ENCODE data around the gene GRID2.

GRID2 gene

DNA sequence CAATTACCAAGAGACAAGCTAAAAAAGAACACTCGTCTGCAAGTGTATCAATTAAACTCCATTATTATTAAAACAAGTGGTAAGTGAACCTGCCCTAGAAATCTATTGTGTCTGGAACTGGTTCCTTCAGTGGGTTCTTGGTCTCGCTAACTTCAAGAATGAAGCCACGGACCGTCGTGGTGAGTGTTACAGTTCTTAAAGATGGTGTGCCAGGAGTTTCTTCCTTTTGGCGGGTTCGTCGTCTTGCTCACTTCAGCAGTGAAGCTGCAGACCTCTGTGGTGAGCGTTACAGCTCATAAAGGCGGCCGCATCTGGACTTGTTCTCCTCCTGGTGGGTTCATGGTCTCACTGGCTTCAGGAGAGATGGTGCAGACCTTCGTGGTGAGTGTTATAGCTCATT, 231.8 kb downstream of the GRID2 start:
- DNase-seq: no peak

DNA sequence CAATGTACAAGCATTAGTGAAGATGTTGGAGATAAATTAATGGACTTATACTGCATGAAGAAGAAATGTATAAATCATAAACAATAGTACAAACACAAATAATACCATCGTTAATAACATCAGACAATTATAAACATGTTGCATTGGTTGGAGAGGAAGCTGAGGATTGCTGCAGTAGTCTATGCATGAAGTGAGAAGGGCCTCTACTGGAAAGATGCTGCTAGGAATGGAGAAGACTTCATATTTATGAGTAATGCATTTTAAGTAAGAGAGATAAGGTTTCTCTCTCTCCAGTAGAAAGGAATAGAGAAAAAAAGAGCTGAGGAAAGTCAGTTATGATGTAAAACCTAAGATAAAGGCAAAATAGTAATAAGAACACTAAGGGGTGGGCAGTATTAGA, 247.8 kb downstream of the GRID2 start:
- no peak for DNase-seq

- no peak for DNase-seq
These were observed 262.5 kb downstream of the GRID2 start for GRCh38 chr4:92566269-92566668.

GRCh38 chr4:92580816-92581215, 277.1 kb downstream of the GRID2 start:
- no peak for DNase-seq

DNA sequence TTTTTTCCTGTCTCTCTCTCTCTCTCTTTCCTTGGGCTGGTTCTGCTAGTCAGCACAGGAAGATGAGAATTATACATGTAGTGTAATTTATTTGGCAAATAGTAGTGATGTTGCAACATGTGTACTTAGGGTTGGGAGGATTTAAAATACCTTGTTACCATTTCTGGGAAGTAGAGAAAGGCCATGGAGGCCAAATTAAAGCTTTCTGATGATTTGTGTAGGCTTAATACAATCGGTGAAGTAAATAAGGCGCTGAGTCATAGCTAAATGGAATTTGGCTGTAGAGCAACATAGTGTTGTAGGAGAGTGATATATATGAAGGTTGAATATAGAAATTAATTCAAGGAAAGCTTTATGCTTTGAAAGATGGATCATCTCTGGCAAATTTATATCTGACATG, 295.3 kb downstream of the GRID2 start:
- DNase-seq: no peak

DNA sequence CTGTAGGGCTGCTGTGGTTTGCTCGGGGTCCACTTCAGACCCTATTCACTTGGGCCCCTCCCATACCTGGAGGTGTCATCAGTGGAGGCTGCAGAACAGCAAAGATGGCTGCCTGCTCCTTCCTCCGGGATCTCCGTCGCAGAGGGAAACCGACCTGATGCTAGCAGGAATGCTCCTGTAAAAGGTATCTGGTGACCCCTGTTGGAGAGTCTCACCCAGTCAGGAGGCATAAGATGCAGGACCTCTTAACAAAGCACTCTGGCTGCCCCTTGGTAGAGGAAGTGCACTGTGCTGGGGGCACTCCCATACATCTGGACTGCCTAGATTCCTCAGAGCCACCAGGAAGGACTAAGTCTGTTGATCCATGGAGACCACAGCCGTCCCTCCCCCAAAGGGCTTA, 296.9 kb downstream of the GRID2 start:
- no peak for DNase-seq

GRCh38 chr4:92606227-92606626, 302.5 kb downstream of the GRID2 start:
- DNase-seq: no peak

- DNase-seq: no peak
These were observed 311.3 kb downstream of the GRID2 start for GRCh38 chr4:92615049-92615448.

GRCh38 chr4:92618968-92619367, 315.2 kb downstream of the GRID2 start:
- no peak for DNase-seq

GRCh38 chr4:92629302-92629701, 325.5 kb downstream of the GRID2 start:
- no peak for DNase-seq

DNA sequence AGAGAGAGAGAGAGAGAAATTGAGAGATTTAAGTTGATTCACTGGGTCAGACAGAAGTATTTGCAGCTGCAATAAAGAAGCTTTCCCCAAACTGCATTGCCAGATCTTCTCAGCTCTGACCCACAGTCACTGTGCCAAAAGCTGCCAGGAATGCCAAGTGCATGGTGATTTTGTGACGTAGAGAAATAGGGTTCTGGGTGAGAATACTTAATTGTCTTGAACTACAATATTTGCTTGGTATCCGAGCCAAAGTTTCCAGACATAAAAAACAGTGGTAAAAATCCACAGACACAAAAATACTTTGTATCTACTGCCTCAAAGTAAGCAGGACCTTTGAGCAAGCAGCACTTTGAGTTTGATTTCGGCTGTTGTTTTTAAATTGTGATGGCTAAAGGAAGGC, 331.1 kb downstream of the GRID2 start:
- no peak for DNase-seq

DNA sequence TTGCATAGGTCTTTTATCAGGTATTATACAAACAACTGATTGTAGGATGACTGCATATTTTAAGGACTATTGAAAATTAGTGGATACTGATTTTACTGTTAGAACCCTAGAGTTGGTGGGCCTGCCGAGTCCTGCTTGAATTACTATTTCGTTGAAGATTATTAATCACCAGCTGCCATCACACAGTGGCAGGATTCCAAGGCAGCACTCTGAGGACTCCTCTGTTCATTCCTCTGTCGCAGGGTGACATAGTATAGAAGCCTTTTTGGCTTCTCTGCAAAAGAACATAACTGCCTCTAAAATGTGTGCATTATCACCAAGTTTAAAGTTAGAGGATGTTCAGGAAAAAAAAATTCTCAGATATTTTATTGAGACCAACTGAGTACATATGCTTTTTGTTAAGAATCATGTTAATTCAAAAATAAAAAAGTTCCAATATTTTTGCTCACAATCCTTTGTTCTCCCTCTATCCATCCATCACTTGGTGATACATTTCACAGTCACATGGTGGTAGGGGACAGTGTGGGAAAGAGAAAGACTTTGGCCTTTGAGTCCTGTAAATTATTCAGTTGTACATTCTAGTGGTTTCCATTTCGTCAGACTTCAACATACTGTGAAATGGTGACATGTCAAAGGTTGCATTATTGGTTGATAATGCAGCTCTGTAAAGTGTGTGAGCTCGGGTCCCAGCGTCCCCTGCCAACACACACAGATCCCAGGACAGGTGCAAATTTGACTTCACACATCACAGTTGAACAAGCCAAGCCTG, 332.5 kb downstream of the GRID2 start:
- DNase-seq: no peak

- no peak for DNase-seq
These were observed 337.6 kb downstream of the GRID2 start for GRCh38 chr4:92641409-92641808.

GRCh38 chr4:92646826-92647225, 343.1 kb downstream of the GRID2 start:
- no peak for DNase-seq

DNA sequence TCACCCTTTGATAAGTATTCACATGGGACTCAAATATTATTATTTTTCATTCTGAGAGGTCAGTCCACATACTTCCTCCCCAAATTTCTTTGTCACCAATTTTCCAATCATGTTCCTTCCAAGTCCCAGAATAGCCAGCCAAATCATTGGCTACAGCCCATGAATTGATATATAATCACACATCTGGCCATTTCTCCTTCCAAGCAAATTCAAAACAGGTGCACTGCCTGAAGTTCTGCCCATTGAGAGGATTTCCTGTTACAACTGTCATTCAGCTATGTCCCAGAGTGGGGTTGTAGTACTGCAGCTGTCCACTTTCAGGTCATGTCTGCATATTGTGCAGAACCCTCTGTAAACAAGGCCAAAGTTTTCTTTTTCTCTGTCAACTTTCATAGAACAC, 347.8 kb downstream of the GRID2 start:
- DNase-seq: no peak

- no peak for DNase-seq
These were observed 350.3 kb downstream of the GRID2 start for GRCh38 chr4:92654084-92654483.

DNA sequence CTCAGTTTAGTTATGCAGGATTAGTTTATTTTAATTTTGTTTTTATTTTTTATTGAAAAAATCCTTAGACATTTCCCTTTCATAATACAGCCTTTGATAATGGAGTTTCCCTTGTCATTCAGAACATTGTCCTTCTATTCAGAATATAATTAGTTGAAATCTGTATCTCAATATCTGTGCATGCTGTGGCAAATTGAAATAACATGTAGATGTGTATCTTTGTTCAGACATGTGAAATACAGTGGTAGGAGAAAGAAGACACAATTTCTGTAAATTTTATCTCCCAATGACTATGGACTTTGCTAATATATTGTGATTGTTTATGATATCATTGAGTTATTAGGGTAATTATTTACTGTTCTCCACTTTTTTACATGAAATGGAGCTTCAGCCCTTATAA, 353.9 kb downstream of the GRID2 start:
- no peak for DNase-seq

GRCh38 chr4:92658318-92658717, 354.6 kb downstream of the GRID2 start:
- no peak for DNase-seq

- no peak for DNase-seq
These were observed 374.0 kb downstream of the GRID2 start for GRCh38 chr4:92677805-92678204.

- DNase-seq: no peak
These were observed 374.5 kb downstream of the GRID2 start for GRCh38 chr4:92678292-92678691.

DNA sequence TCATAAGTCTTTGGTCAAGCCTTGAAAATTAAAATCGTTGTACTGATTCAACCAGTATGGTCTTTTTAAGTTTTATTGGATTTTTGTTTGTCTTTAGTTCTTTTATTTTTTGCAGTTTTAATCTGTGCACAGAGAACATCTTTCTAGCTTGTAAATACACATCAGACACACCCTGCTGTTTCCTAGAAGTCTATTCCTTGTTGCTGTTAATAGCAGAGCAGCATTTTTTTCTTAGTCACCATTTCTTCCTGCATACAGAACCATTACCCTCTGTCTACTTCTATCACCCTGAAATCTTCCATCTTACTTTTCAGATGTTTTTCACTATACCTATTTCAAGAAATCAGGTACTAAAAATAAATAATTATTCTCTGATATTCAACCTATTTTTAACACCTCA, 375.4 kb downstream of the GRID2 start:
- DNase-seq: no peak

GRCh38 chr4:92714640-92715039, 410.9 kb downstream of the GRID2 start:
- no peak for DNase-seq

DNA sequence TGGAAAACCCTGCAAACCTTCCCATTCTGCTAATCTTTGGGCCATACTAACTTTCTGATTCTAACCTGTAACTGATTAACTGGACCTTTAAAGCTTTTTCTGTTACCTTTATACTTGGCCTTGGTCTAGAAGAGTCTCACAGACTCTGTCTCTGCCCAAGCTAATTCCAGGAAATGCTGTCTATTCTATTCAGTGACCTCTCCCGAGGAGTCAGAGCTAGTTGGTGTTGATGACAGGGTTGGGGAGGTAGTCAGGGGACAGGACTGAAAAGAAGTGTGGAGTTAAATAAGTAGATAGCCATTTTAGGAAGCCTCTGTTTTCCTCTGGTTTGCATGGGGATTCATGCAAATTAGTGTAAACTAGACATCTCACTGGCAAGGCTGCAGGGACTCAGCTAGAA, 429.5 kb downstream of the GRID2 start:
- DNase-seq: no peak

DNA sequence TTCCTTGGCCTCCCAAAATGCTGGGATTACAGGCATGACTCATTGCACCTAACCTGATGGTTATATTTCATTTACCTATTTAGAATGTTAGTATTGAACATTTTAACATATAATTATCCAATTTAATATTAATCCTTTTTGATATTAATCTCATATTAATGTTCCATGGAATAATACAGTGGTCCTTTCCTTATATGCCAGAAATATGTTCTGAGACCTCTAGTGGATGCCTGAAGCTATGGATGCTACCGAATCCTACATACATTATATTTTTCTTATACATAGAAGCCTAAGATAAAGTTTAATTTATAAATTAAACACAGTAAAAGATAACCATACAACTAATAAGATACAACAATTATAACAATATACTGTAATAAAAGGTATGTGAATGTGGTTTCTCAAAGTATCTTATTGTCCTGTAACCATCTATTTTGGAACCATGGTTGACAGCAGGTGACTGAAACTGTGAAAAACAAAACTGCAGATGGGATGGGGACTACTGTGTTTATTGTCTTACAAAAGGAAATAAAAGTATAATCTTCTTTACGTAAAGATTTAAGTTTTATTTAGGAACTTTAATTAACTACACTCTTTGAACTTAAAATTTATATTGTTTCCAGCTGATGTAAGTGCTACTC, 431.4 kb downstream of the GRID2 start:
- DNase-seq: no peak

DNA sequence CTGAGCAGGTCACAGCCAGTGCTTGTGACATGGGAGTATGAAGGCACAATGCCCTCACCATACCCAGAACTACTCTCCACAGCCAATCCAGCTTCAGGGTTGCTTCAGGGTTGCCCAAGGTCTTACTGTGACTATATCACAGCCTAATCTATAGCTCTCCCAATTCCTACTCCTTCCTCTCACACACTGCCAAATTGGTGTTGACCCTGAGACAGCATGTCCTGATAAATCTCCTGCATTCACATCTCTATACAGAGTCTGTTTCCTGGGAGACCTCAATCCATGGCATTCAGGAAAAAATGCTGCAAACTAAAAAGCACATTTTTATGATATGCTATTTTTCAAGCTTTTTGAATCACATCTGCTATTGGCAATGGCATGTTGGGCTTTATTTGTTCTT, 456.7 kb downstream of the GRID2 start:
- DNase-seq: no peak

Measured in right forelimb (tissue), 1 donor.